ENCODE results near the gene SLC4A1.
"Not testable (repeated sequence)": the region's sequence is repeated elsewhere in the genome, so short reads cannot be mapped to it uniquely, and the experiment has no call there.

DNA sequence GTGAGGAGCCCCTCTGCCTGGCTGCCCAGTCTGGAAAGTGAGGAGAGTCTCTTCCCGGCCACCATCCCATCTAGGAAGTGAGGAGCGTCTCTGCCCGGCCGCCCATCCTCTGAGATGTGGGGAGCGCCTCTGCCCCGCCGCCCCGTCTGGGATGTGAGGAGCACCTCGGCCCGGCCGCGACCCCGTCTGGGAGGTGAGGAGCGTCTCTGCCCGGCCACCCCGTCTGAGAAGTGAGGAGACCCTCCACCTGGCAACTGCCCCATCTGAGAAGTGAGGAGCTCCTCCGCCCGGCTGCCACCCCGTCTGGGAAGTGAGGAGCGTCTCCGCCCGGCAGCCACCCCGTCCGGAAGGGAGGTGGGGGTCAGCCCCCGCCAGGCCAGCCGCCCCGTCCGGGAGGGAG, 30.0 kb downstream of the SLC4A1 start:
- not testable (repeated sequence) for TF ChIP-seq CTCF (IDR thresholded peaks at IDR 0.05; ENCODE audit: poor library complexity); EZH2 (IDR thresholded peaks at IDR 0.05; ENCODE audit: borderline replicate concordance)
